HG03565 (cell line): ENCODE measurements around the gene CACNG4.
"Not testable (repeated sequence)": the region's sequence is repeated elsewhere in the genome, so short reads cannot be mapped to it uniquely, and the experiment has no call there.

ENCODE experiments used
- ATAC-seq: cut with Tn5 transposase; IDR thresholded peaks from one replicate; pipeline ENCODE4 v1.9.1; 2021; ENCODE audit warnings: mild to moderate bottlenecking, moderate library complexity; ENCODE audit not compliant: unreplicated experiment

CACNG4 gene

GRCh38 chr17:67040652-67041051 is 76.1 kb downstream of the CACNG4 start:
- ATAC-seq, result no peak

- not testable (repeated sequence) for ATAC-seq
Measured at GRCh38 chr17:67041119-67041518, 76.6 kb downstream of the CACNG4 start.

GRCh38 chr17:67041531-67041930 is 77.0 kb downstream of the CACNG4 start:
- ATAC-seq, result no peak

- ATAC-seq, result no peak
Measured at GRCh38 chr17:67041941-67042899, 77.7 kb downstream of the CACNG4 start.

GRCh38 chr17:67043283-67043682 is 78.8 kb downstream of the CACNG4 start:
- no peak for ATAC-seq

GRCh38 chr17:67044016-67044772 is 79.7 kb downstream of the CACNG4 start, which contains the start of gene CACNG1:
Gene CACNG1 (plus strand): TSS chr17:67044554. CDS start chr17:67044661, 107 bp downstream.
- ATAC-seq, result no peak

GRCh38 chr17:67044940-67045339 is 80.4 kb downstream of the CACNG4 start:
- no peak for ATAC-seq

GRCh38 chr17:67046398-67046797 is 81.9 kb downstream of the CACNG4 start:
- no peak for ATAC-seq

- no peak for ATAC-seq
Measured at GRCh38 chr17:67047382-67047781, 82.9 kb downstream of the CACNG4 start.

GRCh38 chr17:67049025-67049739 is 84.7 kb downstream of the CACNG4 start:
- ATAC-seq, result no peak

- no peak for ATAC-seq
Measured at GRCh38 chr17:67050066-67050465, 85.6 kb downstream of the CACNG4 start.

GRCh38 chr17:67050471-67051154 is 86.1 kb downstream of the CACNG4 start:
- ATAC-seq, result no peak

- ATAC-seq, result no peak
Measured at GRCh38 chr17:67051155-67051538, 86.6 kb downstream of the CACNG4 start.

- no peak for ATAC-seq
Measured at GRCh38 chr17:67051837-67052236, 87.3 kb downstream of the CACNG4 start.

- ATAC-seq, result no peak
Measured at GRCh38 chr17:67052720-67053437, 88.4 kb downstream of the CACNG4 start.

GRCh38 chr17:67053438-67054000 is 89.0 kb downstream of the CACNG4 start:
- no peak for ATAC-seq

GRCh38 chr17:67054011-67054591 is 89.6 kb downstream of the CACNG4 start:
- ATAC-seq, result no peak

- no peak for ATAC-seq
Measured at GRCh38 chr17:67054608-67055007, 90.1 kb downstream of the CACNG4 start.

GRCh38 chr17:67055041-67055443 is 90.5 kb downstream of the CACNG4 start:
- no peak for ATAC-seq
